ENCODE data around the gene WFDC13. TPM values are rescaled to one million over a fixed set of nuclear protein-coding genes. Genes with fewer than 3 reads are reported as not detected.
"Not testable (repeated sequence)": the region's sequence is repeated elsewhere in the genome, so short reads cannot be mapped to it uniquely, and the experiment has no call there.

WFDC13 gene, protein sequence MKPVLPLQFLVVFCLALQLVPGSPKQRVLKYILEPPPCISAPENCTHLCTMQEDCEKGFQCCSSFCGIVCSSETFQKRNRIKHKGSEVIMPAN
- not detected for total RNA-seq

DNA sequence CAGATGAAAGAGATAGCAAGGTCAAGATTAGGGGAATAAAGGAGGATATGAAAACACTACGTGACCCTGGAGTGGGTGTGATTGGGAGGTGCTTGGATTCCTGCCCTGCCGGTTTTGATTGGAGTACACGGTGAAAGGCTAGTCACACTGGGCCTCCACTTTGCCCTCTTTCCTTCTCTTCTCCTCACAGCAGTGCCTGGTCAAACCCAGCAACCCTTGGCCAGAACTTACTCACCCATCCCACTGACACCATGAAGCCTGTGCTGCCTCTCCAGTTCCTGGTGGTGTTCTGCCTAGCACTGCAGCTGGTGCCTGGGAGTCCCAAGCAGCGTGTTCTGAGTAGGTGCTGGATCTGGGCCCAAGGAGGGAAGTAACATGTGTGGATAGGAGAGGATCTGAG lies at the start of gene WFDC13:
Gene WFDC13 (plus strand): TSS at position 166 of the 400 bp plus-strand sequence. CDS start 86 bp downstream, at position 252.
- H3K9me3 ChIP-seq: no peaks in the 10 kb centered on the region
- H3K27me3 ChIP-seq: no peaks in the 10 kb centered on the region
- ATAC-seq (ENCODE audit: low FRiP score in 2 of 2) (no peak), DNase-seq (no peak)
- no peak within 1 kb of the TSS for H3K4me3 ChIP-seq
- TF ChIP-seq POLR2A (IDR thresholded peaks at IDR 0.05) (no peak), POLR2AphosphoS5 (IDR thresholded peaks at IDR 0.05) (no peak), EP300 (IDR thresholded peaks at IDR 0.05) (no peak)
- TF ChIP-seq, protein P1, sequence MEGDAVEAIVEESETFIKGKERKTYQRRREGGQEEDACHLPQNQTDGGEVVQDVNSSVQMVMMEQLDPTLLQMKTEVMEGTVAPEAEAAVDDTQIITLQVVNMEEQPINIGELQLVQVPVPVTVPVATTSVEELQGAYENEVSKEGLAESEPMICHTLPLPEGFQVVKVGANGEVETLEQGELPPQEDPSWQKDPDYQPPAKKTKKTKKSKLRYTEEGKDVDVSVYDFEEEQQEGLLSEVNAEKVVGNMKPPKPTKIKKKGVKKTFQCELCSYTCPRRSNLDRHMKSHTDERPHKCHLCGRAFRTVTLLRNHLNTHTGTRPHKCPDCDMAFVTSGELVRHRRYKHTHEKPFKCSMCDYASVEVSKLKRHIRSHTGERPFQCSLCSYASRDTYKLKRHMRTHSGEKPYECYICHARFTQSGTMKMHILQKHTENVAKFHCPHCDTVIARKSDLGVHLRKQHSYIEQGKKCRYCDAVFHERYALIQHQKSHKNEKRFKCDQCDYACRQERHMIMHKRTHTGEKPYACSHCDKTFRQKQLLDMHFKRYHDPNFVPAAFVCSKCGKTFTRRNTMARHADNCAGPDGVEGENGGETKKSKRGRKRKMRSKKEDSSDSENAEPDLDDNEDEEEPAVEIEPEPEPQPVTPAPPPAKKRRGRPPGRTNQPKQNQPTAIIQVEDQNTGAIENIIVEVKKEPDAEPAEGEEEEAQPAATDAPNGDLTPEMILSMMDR (IDR thresholded peaks at IDR 0.05): no peak
- H3K36me3 ChIP-seq: no peaks in the 10 kb centered on the region
- peaks cover 0 to 4% (median 1%) of the 10 kb centered on the region in 4 donors for H3K4me1 ChIP-seq
- no peak within 1 kb of the TSS for H3K27ac ChIP-seq
- WGBS, 2 donors: 55 to 72% methylated on average over 4 of the region's 4 CpGs

DNA sequence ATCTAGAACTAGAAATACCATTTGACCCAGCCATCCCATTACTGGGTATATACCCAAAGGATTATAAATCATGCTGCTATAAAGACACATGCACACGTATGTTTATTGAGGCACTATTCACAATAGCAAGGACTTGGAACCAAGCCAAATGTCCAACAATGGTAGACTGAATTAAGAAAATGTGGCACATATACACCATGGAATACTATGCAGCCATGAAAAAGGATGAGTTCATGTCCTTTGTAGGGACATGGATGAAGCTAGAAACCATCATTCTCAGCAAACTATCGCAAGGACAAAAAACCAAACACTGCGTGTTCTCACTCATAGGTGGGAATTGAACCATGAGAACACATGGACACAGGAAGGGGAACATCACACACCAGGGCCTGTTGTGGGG lies 44.8 kb upstream of the WFDC13 start:
- not testable (repeated sequence) for H3K9me3 ChIP-seq; H3K4me1 ChIP-seq; H3K4me3 ChIP-seq; H3K27ac ChIP-seq; DNase-seq; H3K27me3 ChIP-seq; ATAC-seq (ENCODE audit: low FRiP score in 2 of 2); H3K36me3 ChIP-seq
- 75 to 81% methylated on average over 3 of the region's 3 CpGs for WGBS, 2 donors

DNA sequence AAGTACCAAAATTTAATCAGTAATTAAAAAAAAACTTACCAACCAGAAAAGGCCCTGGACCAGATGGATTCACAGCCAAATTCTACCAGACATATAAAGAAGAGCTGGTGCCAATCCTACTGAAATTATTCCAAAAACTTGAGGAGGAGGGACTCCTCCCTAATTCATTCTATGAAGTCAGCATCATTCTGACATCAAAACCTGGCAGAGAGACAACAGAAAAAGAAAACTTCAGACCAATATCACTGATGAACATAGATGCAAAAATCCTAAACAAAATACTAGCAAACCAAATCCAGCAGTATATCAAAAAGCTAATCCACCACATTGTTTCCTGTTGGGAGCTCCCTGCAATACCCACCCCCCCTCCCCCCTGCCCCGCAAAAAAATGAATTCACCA lies 31.7 kb upstream of the WFDC13 start, which contains the start of gene WFDC11:
Gene WFDC11 (minus strand): TSS at position 101 of the 400 bp plus-strand sequence. CDS start 19,639 bp downstream, outside the sequence.
- no peak for DNase-seq
- H3K36me3 ChIP-seq: no peaks in the 10 kb centered on the region
- WGBS, 2 donors: 72 to 87% methylated on average over 1 of the region's 1 CpG
- ATAC-seq (ENCODE audit: low FRiP score in 2 of 2): no peak
- H3K9me3 ChIP-seq: peaks cover 0 to 4% (median 0%) of the 10 kb centered on the region in 4 donors
- H3K4me3 ChIP-seq: no peak within 1 kb of the TSS
- H3K27ac ChIP-seq: no peak within 1 kb of the TSS
- no peak for TF ChIP-seq EP300 (IDR thresholded peaks at IDR 0.05)
- TF ChIP-seq, protein P1 (IDR thresholded peaks at IDR 0.05): no peak
- no peak for TF ChIP-seq POLR2AphosphoS5 (IDR thresholded peaks at IDR 0.05)
- no peak for TF ChIP-seq POLR2A (IDR thresholded peaks at IDR 0.05)
- no peaks in the 10 kb centered on the region for H3K27me3 ChIP-seq
- no peaks in the 10 kb centered on the region for H3K4me1 ChIP-seq

DNA sequence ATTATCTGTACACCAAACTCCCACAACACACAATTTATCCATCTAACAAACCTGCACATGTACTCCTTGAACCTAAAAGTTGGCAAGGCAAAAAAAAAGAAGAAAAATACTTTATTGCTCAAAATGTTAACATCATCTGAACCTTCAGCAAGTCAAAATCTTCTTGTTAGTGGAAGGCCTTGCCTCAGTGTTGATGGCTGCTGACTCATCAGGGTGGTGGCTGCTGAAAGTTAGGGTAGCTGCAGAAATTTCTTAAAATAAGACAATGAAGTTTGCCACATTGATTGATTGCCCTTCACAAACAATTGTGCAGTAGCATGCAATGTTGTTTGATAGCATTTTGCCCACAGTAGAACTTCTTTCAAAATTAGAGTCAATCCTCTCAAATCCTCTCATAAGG lies 29.1 kb upstream of the WFDC13 start:
- DNase-seq: no peak
- no peak for ATAC-seq (ENCODE audit: low FRiP score in 2 of 2)
- H3K9me3 ChIP-seq: peaks cover 0 to 4% (median under 1%) of the 10 kb centered on the region in 4 donors
- H3K27me3 ChIP-seq: no peaks in the 10 kb centered on the region
- no peak overlapping the region for H3K27ac ChIP-seq
- TF ChIP-seq POLR2A (IDR thresholded peaks at IDR 0.05): no peak
- TF ChIP-seq, protein P1 (IDR thresholded peaks at IDR 0.05): no peak
- no peak for TF ChIP-seq POLR2AphosphoS5 (IDR thresholded peaks at IDR 0.05)
- TF ChIP-seq EP300 (IDR thresholded peaks at IDR 0.05): no peak
- no peaks in the 10 kb centered on the region for H3K4me1 ChIP-seq
- no peaks in the 10 kb centered on the region for H3K36me3 ChIP-seq
- H3K4me3 ChIP-seq: no peak overlapping the region

DNA sequence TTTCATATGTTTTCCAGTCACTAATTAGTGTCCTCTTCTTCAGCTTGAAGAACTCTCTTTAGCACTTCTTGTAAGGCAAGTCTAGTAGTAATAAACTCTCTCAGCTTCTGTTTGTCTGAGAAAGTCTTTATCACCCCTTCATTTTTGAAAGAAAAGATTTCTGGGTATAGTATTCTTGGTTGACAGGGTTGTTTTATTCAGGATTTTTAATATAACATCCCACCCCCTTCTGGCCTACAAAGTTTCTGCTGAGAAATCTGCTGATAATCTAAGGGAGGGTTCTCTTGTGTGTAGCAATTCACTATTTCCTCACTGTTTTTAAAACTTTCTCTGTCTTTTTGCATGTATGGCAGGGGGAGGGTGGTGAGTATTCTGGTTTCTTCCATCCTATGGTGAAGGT lies 22.2 kb upstream of the WFDC13 start:
- TF ChIP-seq, protein P1 (IDR thresholded peaks at IDR 0.05): no peak
- no peak for TF ChIP-seq POLR2A (IDR thresholded peaks at IDR 0.05)
- no peak for TF ChIP-seq POLR2AphosphoS5 (IDR thresholded peaks at IDR 0.05)
- TF ChIP-seq EP300 (IDR thresholded peaks at IDR 0.05): no peak
- ATAC-seq (ENCODE audit: low FRiP score in 2 of 2): no peak

More for the DNA sequence above, 22.2 kb upstream of the WFDC13 start:
- no peak for DNase-seq
- no peaks in the 10 kb centered on the region for H3K36me3 ChIP-seq
- H3K27me3 ChIP-seq: no peaks in the 10 kb centered on the region
- no peak overlapping the region for H3K4me3 ChIP-seq
- no peaks in the 10 kb centered on the region for H3K4me1 ChIP-seq
- H3K27ac ChIP-seq: no peak overlapping the region
- H3K9me3 ChIP-seq: peaks cover 4 to 28% (median 21%) of the 10 kb centered on the region in 4 donors
